Breast epithelium (tissue), 3 donors: ENCODE data around the gene PCCB.

ENCODE experiments used
- CTCF ChIP-seq, 3 donors: fragments of 450-650 bp; IDR thresholded peaks; one replicate each; pipeline ENCODE4 v1.5.1; 2016 to 2017; ENCODE audit warnings: antibody characterized with exemption in 3 of 3, mild to moderate bottlenecking in 3 of 3, moderate library complexity in 3 of 3
- POLR2A ChIP-seq: fragments of 450-650 bp; IDR thresholded peaks from one replicate; pipeline ENCODE4 v1.6.1; 2016; ENCODE audit warnings: antibody characterized with exemption, mild to moderate bottlenecking, moderate library complexity

- TF ChIP-seq CTCF (IDR thresholded peaks at IDR 0.05) (no peak), POLR2A (no peak)
Measured at GRCh38 chr3:136343446-136343845, 93.3 kb downstream of the PCCB start.
